Measurements from ENCODE around the gene UBE3C.

GRCh38 chr7:157097056-157097329 lies 41.7 kb upstream of the UBE3C start:
- no peak for TF ChIP-seq POLR2A (IDR thresholded peaks at IDR 0.05)
- TF ChIP-seq POLR2AphosphoS5 (IDR thresholded peaks at IDR 0.05; ENCODE audit: insufficient read depth in 1 of 2, low read depth in 1 of 2), result no peak
- TF ChIP-seq CTCF (IDR thresholded peaks at IDR 0.05), result no peak

Data from vagina (tissue), 2 donors.